ENCODE measurements around the gene ERICH4. TPM values are rescaled to one million over a fixed set of nuclear protein-coding genes. Genes with fewer than 3 reads are reported as not detected.

Gene ERICH4, protein sequence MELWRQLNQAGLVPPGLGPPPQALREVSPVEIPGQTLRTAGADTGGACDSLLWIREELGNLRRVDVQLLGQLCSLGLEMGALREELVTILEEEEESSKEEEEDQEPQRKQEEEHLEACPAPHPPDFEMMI
- not detected in 2 replicates for total RNA-seq

DNA sequence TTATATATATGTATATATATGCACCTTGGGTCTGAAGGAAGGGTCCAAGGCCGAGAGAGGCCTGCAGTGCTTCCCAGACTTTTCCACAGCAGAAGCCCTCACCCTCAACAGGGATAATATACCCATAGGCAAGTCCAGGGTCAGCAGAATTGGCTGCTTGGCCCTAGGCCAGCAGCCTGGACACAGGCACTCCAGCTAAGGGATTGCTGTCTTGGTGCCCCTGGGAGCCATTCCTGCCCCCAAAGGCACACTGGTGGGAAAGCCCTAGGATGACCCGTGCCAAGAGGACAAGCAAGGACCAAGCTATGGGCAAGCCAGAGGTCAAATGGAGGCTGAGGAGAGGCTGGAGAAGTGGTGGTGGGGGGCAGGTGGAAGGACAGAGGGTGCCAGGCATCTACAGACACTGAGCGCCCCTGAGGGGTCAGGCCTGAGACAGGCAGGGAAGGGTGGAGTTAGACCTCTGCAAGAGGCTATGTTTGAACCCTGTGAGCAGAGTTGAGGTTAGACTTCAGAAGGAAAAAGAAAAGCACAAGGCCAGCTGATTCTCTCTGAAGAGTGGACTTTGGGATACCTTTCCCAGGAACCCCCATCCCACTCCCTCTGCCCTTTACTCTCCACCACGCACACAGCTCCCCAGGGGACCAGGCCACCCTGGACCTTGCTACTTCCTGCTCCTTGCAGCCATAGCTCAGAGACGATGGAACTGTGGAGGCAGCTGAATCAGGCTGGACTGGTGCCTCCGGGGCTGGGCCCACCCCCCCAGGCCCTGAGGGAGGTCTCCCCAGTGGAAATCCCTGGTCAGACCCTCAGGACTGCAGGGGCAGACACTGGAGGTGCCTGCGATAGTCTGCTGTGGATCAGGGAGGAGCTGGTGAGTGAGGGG lies at the start of gene ERICH4:
Gene ERICH4, plus strand, starts transcription at position 684 of the 883 bp plus-strand sequence. Its CDS starts 14 bp downstream, at position 698.

DNA sequence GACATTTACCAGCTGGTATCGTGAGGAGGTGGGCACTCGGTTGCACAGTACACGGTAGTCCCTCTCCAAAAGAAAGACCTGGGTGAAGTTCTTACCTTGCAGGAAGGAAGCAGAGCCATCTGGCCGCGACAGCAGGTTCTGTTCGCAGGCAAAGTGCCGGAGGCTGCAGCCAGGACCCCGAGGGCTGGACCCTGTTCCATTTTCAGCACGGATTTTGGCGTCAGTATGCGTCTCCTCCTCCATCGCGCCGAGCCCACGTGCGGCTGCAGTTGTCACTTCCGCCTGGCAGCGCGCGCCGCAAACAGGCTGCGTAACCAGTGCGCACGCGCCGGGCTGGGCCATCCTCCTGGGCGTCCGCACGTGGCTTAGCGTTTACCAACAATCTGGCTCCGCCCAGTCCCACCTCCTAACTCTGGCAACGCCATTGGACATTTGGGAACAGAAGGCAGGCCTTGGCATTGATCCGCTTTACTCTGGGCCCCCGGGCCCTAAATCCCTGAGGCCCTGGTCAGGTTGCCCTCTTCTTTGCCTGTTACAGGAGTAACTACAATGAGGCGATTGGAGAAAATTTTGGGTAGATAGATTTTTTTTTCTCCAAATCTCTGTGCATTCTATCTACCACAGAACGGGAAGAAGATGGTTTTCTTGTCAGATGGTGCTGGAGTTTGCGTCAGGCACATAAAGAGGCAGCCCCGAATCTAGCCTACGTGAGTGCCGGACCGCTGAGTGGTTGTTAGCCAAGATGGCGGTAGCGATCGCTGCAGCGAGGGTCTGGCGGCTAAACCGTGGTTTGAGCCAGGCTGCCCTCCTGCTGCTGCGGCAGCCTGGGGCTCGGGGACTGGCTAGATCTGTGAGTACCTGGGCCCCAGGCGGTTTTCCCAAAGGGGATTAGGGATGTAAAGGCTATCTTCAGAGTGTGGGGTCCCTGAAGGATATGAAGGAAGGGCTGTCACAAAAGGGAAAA lies 45.6 kb upstream of the ERICH4 start, which contains the start of the genes BCKDHA and EXOSC5:
Gene BCKDHA, plus strand, starts transcription at position 733 of the 964 bp plus-strand sequence. Its CDS starts 10 bp downstream, at position 743.
Gene EXOSC5, minus strand, starts transcription at position 274 of the 964 bp plus-strand sequence. Its CDS starts 31 bp downstream, at position 243.

GRCh38 chr19:41426952-41427646 lies 15.9 kb upstream of the ERICH4 start, which contains the start of gene B3GNT8:
Gene B3GNT8, minus strand, starts transcription at chr19:41427374. Its CDS starts 596 bp downstream, at chr19:41426778.

DNA sequence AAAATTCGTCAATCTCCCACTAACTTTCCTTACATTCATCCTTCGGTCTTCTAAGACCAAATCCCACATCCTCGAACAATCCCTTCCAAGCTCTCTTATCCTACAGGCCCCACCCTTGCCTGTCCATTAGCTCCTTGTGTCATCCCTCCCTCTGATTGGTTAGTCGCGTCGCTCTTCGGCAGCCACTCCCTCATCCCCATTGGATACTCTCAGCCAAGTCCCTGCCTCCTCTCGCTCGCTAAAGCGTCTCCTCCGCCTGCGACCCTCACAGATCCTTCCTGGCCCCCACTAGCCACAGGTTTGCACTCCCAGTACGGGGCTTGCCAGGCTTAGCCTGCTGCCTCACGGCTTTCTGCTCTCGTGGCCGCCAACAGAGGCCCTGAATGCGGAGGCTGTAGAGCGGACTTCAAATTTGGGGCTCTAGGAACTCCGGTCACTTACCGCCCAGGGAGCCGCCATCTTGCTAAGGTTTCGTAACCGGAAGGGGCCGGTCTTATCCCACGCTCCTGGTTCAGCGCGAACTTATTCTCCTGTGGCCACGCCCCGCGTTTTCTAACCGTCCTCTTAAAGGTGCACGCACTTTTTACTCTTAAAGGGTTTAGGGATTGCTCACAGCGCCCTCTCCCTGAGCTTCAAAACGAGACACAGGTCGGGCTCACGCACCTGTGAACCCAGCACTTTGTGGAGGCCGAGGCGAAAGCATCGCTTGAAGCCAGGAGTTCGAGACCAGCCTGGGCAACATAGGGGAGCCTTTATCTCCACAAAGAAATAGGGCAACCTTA lies 3.3 kb upstream of the ERICH4 start, which contains the start of gene DMAC2:
Gene DMAC2, minus strand, starts transcription at position 472 of the 782 bp plus-strand sequence. Its CDS starts 13 bp downstream, at position 459.

Other genes starting within 250 kb of the ERICH4 start
- gene CYP2S1, start 249.9 kb upstream of the ERICH4 start, total RNA-seq, result 24.9 and 26.9 TPM in 2 replicates
- 73.9 and 87.1 TPM in 2 replicates for gene AXL, start 223.9 kb upstream of the ERICH4 start, total RNA-seq
- gene HNRNPUL1, start 178.8 kb upstream of the ERICH4 start, total RNA-seq, result 117 and 139 TPM in 2 replicates
- 12.1 and 15.2 TPM in 2 replicates for gene CCDC97, start 133.0 kb upstream of the ERICH4 start, total RNA-seq
- gene TGFB1, start 89.2 kb upstream of the ERICH4 start, total RNA-seq, result 22.7 and 29.6 TPM in 2 replicates
- 3.0 and 3.4 TPM in 2 replicates for gene B9D2, start 79.0 kb upstream of the ERICH4 start, total RNA-seq
- gene TMEM91, start 66.6 kb upstream of the ERICH4 start, total RNA-seq, result 3.9 and 6.8 TPM in 2 replicates
- 25.2 and 29.5 TPM in 2 replicates for gene EXOSC5, start 45.8 kb upstream of the ERICH4 start, total RNA-seq
- 32.9 and 52.9 TPM in 2 replicates for gene BCKDHA, start 45.3 kb upstream of the ERICH4 start, total RNA-seq
- gene B3GNT8, start 15.8 kb upstream of the ERICH4 start, total RNA-seq, result 5.9 and 7.5 TPM in 2 replicates
- gene DMAC2, start 3.2 kb upstream of the ERICH4 start, total RNA-seq, result 46.4 and 48.8 TPM in 2 replicates
- not detected in 2 replicates for gene CEACAM21, start 133.0 kb downstream of the ERICH4 start, total RNA-seq
- not detected in 2 replicates for gene CEACAM4, start 183.9 kb downstream of the ERICH4 start, total RNA-seq
- 0.71 TPM in 1 of 2 replicates, not detected in the other for gene CEACAM7, start 245.1 kb downstream of the ERICH4 start, total RNA-seq

All from airway epithelial cell (primary cell).